Ureter (tissue), 1 donor: ENCODE data around the gene KANTR. TPM values are rescaled to one million over a fixed set of nuclear protein-coding genes. Genes with fewer than 3 reads are reported as not detected.

Source experiments
- DNase-seq: peaks from one replicate; pipeline ENCODE4 v3.0.0-alpha.2; 2020; ENCODE audit warnings: low spot score
- total RNA-seq: library from RNA; stranded (reverse); gene quantifications from one replicate; pipeline ENCODE4 v1.2.4, GENCODE V29; 2023
- donor health status: DM: yes; HTN: yes; CAD: no.

KANTR gene
- total RNA-seq, 1 donor from 2014 or later: 34.1 TPM

- DNase-seq: peak; percentile 95
Observed at GRCh38 chrX:53081925-53082772, 11.8 kb upstream of the KANTR start, which contains the start of gene TSPYL2. Gene TSPYL2, plus strand, starts transcription at chrX:53082367. Its CDS starts 132 bp downstream, at chrX:53082499.

- DNase-seq: no peak
Observed at GRCh38 chrX:53082773-53083616, 10.9 kb upstream of the KANTR start.

- DNase-seq: no peak
Observed at GRCh38 chrX:53084043-53084570, 9.8 kb upstream of the KANTR start.

- DNase-seq: no peak
Observed at GRCh38 chrX:53084863-53085262, 9.1 kb upstream of the KANTR start.

- DNase-seq: no peak
Observed at GRCh38 chrX:53085661-53086229, 8.2 kb upstream of the KANTR start.

GRCh38 chrX:53086464-53086863, 7.5 kb upstream of the KANTR start:
- peak; percentile 67 for DNase-seq

GRCh38 chrX:53087388-53087831, 6.5 kb upstream of the KANTR start:
- no peak for DNase-seq

- DNase-seq: peak; percentile 81
Observed at GRCh38 chrX:53088136-53088974, 5.6 kb upstream of the KANTR start.

- no peak for DNase-seq
Observed at GRCh38 chrX:53089224-53089842, 4.6 kb upstream of the KANTR start.

GRCh38 chrX:53089925-53090324, 4.0 kb upstream of the KANTR start:
- no peak for DNase-seq

GRCh38 chrX:53091354-53091753, 2.6 kb upstream of the KANTR start:
- no peak for DNase-seq

- peak; percentile 86 for DNase-seq
Observed at GRCh38 chrX:53093177-53093655, 726 bp upstream of the KANTR start.

- no peak for DNase-seq
Observed at GRCh38 chrX:53094582-53094905, 602 bp downstream of the KANTR start.

GRCh38 chrX:53095796-53096195, 1.9 kb downstream of the KANTR start:
- no peak for DNase-seq

- DNase-seq: no peak
Observed at GRCh38 chrX:53114864-53115549, 21.1 kb downstream of the KANTR start.

- no peak for DNase-seq
Observed at GRCh38 chrX:53115550-53115874, 21.6 kb downstream of the KANTR start.

GRCh38 chrX:53116101-53116500, 22.2 kb downstream of the KANTR start:
- DNase-seq: no peak

- DNase-seq: no peak
Observed at GRCh38 chrX:53122013-53122412, 28.1 kb downstream of the KANTR start.

- no peak for DNase-seq
Observed at GRCh38 chrX:53125506-53125905, 31.6 kb downstream of the KANTR start.

GRCh38 chrX:53126377-53126776, 32.4 kb downstream of the KANTR start:
- DNase-seq: no peak
